Endothelial cell of umbilical vein (primary cell): ENCODE results near the gene PPP2R5B. TPM values are rescaled to one million over a fixed set of nuclear protein-coding genes. Genes with fewer than 3 reads are reported as not detected.

Experiments used
- BruUV-seq: library from RNA; stranded (reverse); fragments of 400-500 nt; replicated peaks from 2 replicates; lab custom pipeline; 2021; lab: Mats Ljungman, UMichigan
- CTCF ChIA-PET: fragments of 300-600, 350-600 bp; sonication (Branson Sonifier 250); formaldehyde crosslinking; loops from one replicate; lab custom pipeline; 2021; ENCODE audit warnings: antibody characterized with exemption, inconsistent platforms; lab: Charles Lee
- POLR2A ChIA-PET: fragments of 300-600, 350-600 bp; sonication (Branson Sonifier 250); formaldehyde crosslinking; loops from one replicate; lab custom pipeline; 2021; ENCODE audit warnings: antibody characterized with exemption, inconsistent platforms; lab: Charles Lee
- DNase-seq: peaks from one replicate; pipeline ENCODE4 v3.0.0-alpha.2; 2011; ENCODE audit warnings: low read depth, low spot score
- FAIRE-seq: peaks from 2 replicates; lab custom pipeline; 2011; peaks lifted over from hg19 to GRCh38; lab: Jason Lieb, UNC
- H2AFZ ChIP-seq: 2 replicates; pipeline ENCODE4 v1.6.0; 2012; ENCODE audit warnings: low read depth, low read length, control low read depth, inconsistent platforms
- H3K27ac ChIP-seq: 2 replicates; pipeline ENCODE4 v1.5.1; 2011; ENCODE audit warnings: low read depth, mild to moderate bottlenecking, control low read depth, low read length, moderate library complexity; ENCODE audit not compliant: insufficient read depth
- H3K27me3 ChIP-seq, 2 experiments: 2 replicates each; pipeline versions ENCODE4 v1.6.0 to v1.6.1; 2011; ENCODE audit warnings: low read length in 2 of 2, mixed read lengths in 1 of 2; ENCODE audit not compliant: control insufficient read depth in 2 of 2, insufficient read depth in 2 of 2
- H3K36me3 ChIP-seq, 2 experiments: 2 replicates in 1 of 2; 3 replicates in 1 of 2; pipeline ENCODE4 v1.5.1; 2011; ENCODE audit warnings: low read length in 2 of 2, mild to moderate bottlenecking in 1 of 2, moderate library complexity in 1 of 2; ENCODE audit not compliant: control insufficient read depth in 2 of 2, insufficient read depth in 2 of 2; ENCODE audit errors: extremely low read depth in 1 of 2
- H3K4me1 ChIP-seq: 3 replicates; pipeline ENCODE4 v1.5.1; 2011; ENCODE audit warnings: mild to moderate bottlenecking, low read length; ENCODE audit not compliant: control insufficient read depth, insufficient read depth; ENCODE audit errors: extremely low read depth
- H3K4me2 ChIP-seq: 2 replicates; pipeline ENCODE4 v1.6.1; 2011; ENCODE audit warnings: low read length, control low read depth, mixed read lengths; ENCODE audit not compliant: insufficient read depth
- H3K4me3 ChIP-seq, 3 experiments: fragments of 200-600 bp in 1 of 3; sonication (generic), shearing (Covaris generic) in 1 of 3; replicated peaks in 1 of 3; 2 replicates each; pipeline ENCODE4 v1.5.1; 2011 to 2016; ENCODE audit warnings: control low read depth in 3 of 3, low read length in 3 of 3, mild to moderate bottlenecking in 2 of 3, inconsistent platforms in 1 of 3, low read depth in 1 of 3, moderate library complexity in 1 of 3; ENCODE audit not compliant: insufficient read depth in 1 of 3
- H3K79me2 ChIP-seq: 2 replicates; pipeline ENCODE4 v1.6.0; 2012; ENCODE audit warnings: low read length, inconsistent platforms; ENCODE audit not compliant: control insufficient read depth, insufficient read depth
- H3K9ac ChIP-seq: replicated peaks from 2 replicates; pipeline ENCODE3; 2011; ENCODE audit warnings: low read length, control low read depth; ENCODE audit not compliant: insufficient read depth; ENCODE audit errors: extremely low read depth
- H3K9me1 ChIP-seq: replicated peaks from 3 replicates; pipeline ENCODE4 v1.6.0; 2011; ENCODE audit warnings: mild to moderate bottlenecking, low read length; ENCODE audit not compliant: control insufficient read depth, insufficient read depth; ENCODE audit errors: extremely low read depth
- H3K9me3 ChIP-seq: replicated peaks from 2 replicates; pipeline ENCODE4 v1.5.1; 2012; ENCODE audit warnings: low read length, inconsistent platforms; ENCODE audit not compliant: control insufficient read depth, insufficient read depth
- H4K20me1 ChIP-seq: replicated peaks from 2 replicates; pipeline ENCODE3; 2011; ENCODE audit warnings: mild to moderate bottlenecking, low read length; ENCODE audit not compliant: control insufficient read depth, insufficient read depth; ENCODE audit errors: extremely low read depth
- CTCF ChIP-seq, 2 donors: IDR thresholded peaks; 1 replicate in 1 of 2; 2 replicates in 1 of 2; pipeline ENCODE4 v1.5.1; 2011; ENCODE audit warnings: low read length in 2 of 2, mild to moderate bottlenecking in 2 of 2, moderate library complexity in 2 of 2, control low read depth in 1 of 2, inconsistent platforms in 1 of 2, low read depth in 1 of 2; ENCODE audit not compliant: insufficient read depth in 1 of 2; ENCODE audit errors: extremely low read depth in 1 of 2
- EZH2 ChIP-seq: IDR thresholded peaks from 2 replicates; pipeline ENCODE4 v1.6.1; 2012; ENCODE audit warnings: borderline replicate concordance, low read depth, mild to moderate bottlenecking, moderate library complexity, low read length, inconsistent platforms; ENCODE audit not compliant: severe bottlenecking
- FOS ChIP-seq: IDR thresholded peaks from 2 replicates; pipeline ENCODE4 v1.6.1; 2011; ENCODE audit warnings: mild to moderate bottlenecking, low read length, moderate library complexity, borderline replicate concordance; ENCODE audit not compliant: insufficient read depth
- GATA2 ChIP-seq: IDR thresholded peaks from 2 replicates; pipeline ENCODE4 v1.7.0; 2011; ENCODE audit warnings: low read depth, mild to moderate bottlenecking, moderate library complexity, mixed read lengths, low read length; ENCODE audit not compliant: insufficient read length, insufficient read depth
- JUN ChIP-seq: IDR thresholded peaks from 2 replicates; pipeline ENCODE4 v1.6.1; 2011; ENCODE audit warnings: borderline replicate concordance, low read depth; ENCODE audit not compliant: insufficient read length, insufficient read depth
- MAX ChIP-seq: IDR thresholded peaks from 2 replicates; pipeline ENCODE4 v1.6.1; 2011; ENCODE audit not compliant: insufficient read depth, insufficient read length
- MYC ChIP-seq: IDR thresholded peaks from one replicate; pipeline ENCODE4 v1.6.1; 2011; ENCODE audit warnings: mild to moderate bottlenecking, low read depth, low read length
- POLR2A ChIP-seq: IDR thresholded peaks from 2 replicates; pipeline ENCODE4 v1.6.1; 2012; ENCODE audit warnings: low read depth, mild to moderate bottlenecking, control low read depth, low read length
- POLR2AphosphoS5 ChIP-seq: IDR thresholded peaks from 2 replicates; pipeline ENCODE4 v1.6.1; 2012; ENCODE audit warnings: low read depth, mild to moderate bottlenecking, control low read depth, low read length, moderate library complexity; ENCODE audit not compliant: insufficient read depth
- dilution Hi-C: fragments of 300-500 bp; cut with MboI; formaldehyde crosslinking; loops from one replicate; pipeline ENCODE4 v1.15.0; 2019; ENCODE audit warnings: low sequenced_read_pairs; ENCODE audit not compliant: extremely low pct_ligation_motif_present
- intact Hi-C: fragments of 100-400 bp; cut with micrococcal nuclease; formaldehyde crosslinking; loops from one replicate; pipeline ENCODE4 v1.10.0; 2022
- polyA plus RNA-seq, 4 experiments: library from polyadenylated mRNA; depleted of rRNA in 3 of 4; stranded (reverse) in 3 of 4; unstranded in 1 of 4; fragments of >200 nt; gene quantifications; 2 replicates each; pipeline versions ENCODE4 v1.2.1 to v1.2.3, GENCODE V29; 2011 to 2012; ENCODE audit warnings: missing spikeins in 1 of 4
- total RNA-seq: library from RNA; stranded (reverse); gene quantifications from 2 replicates; pipeline ENCODE4 v1.2.3, GENCODE V29; 2021

PPP2R5B gene
- total and polyA plus RNA-seq, 2 donors (not counting 3 experiments of a cell fraction or from before 2014, with no cell fraction given), result 17.6 to 17.8 TPM

- BruUV-seq, result TSS peak; percentile 11
- Histone ChIP-seq H3K4me1 (no peaks in the 10 kb centered on the region), H2AFZ (no peak overlapping the region), H3K27ac (no peak overlapping the region), H3K9me3 (no peaks in the 10 kb centered on the region), H3K9me1 (no peaks in the 10 kb centered on the region), H3K79me2 (no peaks in the 10 kb centered on the region), H3K4me2 (no peak overlapping the region), H3K27me3 (no peaks in the 10 kb centered on the region), H4K20me1 (no peaks in the 10 kb centered on the region), H3K4me3 (no peak overlapping the region), H3K9ac (no peak overlapping the region), H3K36me3 (peaks cover 7 to 72% of the 10 kb centered on the region in 2 experiments)
- no peak for DNase-seq
- dilution Hi-C loops (no loop called here), intact Hi-C loops (no loop called here)
- TF ChIP-seq POLR2AphosphoS5, result no peak
- no peak for TF ChIP-seq GATA2
- no peak for TF ChIP-seq MAX
- ChIA-PET CTCF (interaction anchor here (1.5 to 1.7 kb wide), 2 partner anchors 22 to 87 kb away, joined by 3 to 5 read pairs; partner anchors contain the start of gene BATF2), POLR2A (no interaction called here)
- FAIRE-seq, result no peak
Measured at GRCh38 chr11:64909653-64910343, 14.7 kb upstream of the PPP2R5B start.

- Histone ChIP-seq H3K27ac (no peak overlapping the region), H2AFZ (no peak overlapping the region), H4K20me1 (no peaks in the 10 kb centered on the region), H3K9ac (no peak overlapping the region), H3K4me2 (no peak overlapping the region), H3K4me3 (no peak overlapping the region), H3K9me1 (no peaks in the 10 kb centered on the region), H3K4me1 (no peaks in the 10 kb centered on the region), H3K9me3 (no peaks in the 10 kb centered on the region), H3K79me2 (no peaks in the 10 kb centered on the region), H3K27me3 (no peaks in the 10 kb centered on the region), H3K36me3 (peaks cover 7 to 68% of the 10 kb centered on the region in 2 experiments)
- dilution Hi-C loops (no loop called here), intact Hi-C loops (no loop called here)
- DNase-seq, result no peak
- FAIRE-seq, result no peak
- TF ChIP-seq EZH2, result no peak
- TF ChIP-seq FOS, result no peak
- TF ChIP-seq POLR2AphosphoS5, result no peak
- no peak for TF ChIP-seq MYC
- TF ChIP-seq MAX, result no peak
- TF ChIP-seq JUN, result no peak
- no peak for TF ChIP-seq CTCF (IDR thresholded peaks at IDR 0.05; ENCODE audit: extremely low read depth in 1 of 2, insufficient read depth in 1 of 2, low read depth in 1 of 2, low read length in 2 of 2)
- no peak for TF ChIP-seq POLR2A
- no peak for TF ChIP-seq GATA2
- CTCF ChIA-PET, result interaction anchor here (1.7 kb wide), 1 partner anchor 23 kb away, joined by 5 read pairs; no protein-coding TSS in a partner anchor
- POLR2A ChIA-PET, result no interaction called here
- no TSS peak for BruUV-seq
Measured at GRCh38 chr11:64910451-64911093, 13.9 kb upstream of the PPP2R5B start.
